ENCODE results near the gene FYB1.
A peak's percentile ranks its signal among the peaks of the same experiment; 100 is the strongest.

The FYB1 gene

DNA sequence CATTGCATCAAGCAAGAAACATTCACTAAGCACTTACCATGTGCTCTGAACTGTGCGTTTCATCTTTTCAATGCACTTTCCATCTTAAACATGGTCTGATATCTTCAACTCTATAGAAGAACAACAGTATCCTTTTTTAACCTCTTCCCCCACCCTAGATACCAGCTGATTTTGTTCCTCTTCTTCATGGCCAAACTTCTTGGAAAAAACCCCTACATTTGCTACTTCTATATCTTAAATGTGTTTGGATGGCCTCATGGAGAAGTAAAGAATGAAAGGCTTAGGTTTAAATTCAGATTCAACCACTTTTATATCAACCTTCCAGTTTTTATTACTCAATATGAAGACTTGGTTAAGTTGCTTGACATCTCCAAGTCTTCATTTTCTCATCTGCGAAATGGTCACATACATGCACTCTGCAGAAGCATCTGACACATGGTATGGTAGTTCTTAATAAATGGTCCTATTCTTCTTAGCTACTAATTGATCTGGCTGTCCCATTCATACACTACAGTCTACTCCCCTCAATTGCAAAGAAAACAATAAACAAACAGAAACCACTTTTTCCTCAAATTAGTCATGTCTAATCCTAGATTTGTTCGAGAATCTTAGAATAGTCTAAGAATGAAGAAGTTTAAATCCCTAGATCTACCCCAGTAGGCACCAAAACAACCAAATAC lies 59.4 kb downstream of the FYB1 start:
- DNase-seq (ENCODE audit: low read depth, low spot score), result no peak

GRCh38 chr5:39158786-39159185 lies 60.6 kb downstream of the FYB1 start:
- DNase-seq (ENCODE audit: low read depth, low spot score), result no peak

GRCh38 chr5:39158127-39158593 lies 61.2 kb downstream of the FYB1 start:
- no peak for DNase-seq (ENCODE audit: low read depth, low spot score)

- DNase-seq (ENCODE audit: low read depth, low spot score), result no peak
These were observed 61.7 kb downstream of the FYB1 start for GRCh38 chr5:39157701-39158100.

DNA sequence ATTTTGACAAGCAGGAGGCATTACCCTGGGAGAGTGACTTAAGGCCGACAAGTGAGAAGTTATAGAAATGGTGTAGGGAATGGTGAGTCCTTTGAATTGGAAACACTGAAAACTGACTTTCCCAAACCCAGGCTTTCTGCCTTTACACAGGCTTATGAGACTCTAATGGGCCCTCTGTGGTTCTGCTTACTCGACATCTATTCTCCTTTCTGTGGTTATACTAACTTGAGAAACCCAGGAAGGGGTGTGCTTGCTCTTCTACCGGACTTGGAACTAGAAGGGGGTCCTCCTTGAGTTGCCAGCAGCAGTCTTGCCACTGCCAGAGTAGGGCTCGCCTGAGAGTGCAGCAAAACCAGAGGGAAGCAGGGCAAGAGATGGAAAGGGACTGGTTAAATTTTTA lies 63.3 kb downstream of the FYB1 start:
- no peak for DNase-seq (ENCODE audit: low read depth, low spot score)

- DNase-seq (ENCODE audit: low read depth, low spot score), result no peak
These were observed 67.6 kb downstream of the FYB1 start for GRCh38 chr5:39151745-39152144.

DNA sequence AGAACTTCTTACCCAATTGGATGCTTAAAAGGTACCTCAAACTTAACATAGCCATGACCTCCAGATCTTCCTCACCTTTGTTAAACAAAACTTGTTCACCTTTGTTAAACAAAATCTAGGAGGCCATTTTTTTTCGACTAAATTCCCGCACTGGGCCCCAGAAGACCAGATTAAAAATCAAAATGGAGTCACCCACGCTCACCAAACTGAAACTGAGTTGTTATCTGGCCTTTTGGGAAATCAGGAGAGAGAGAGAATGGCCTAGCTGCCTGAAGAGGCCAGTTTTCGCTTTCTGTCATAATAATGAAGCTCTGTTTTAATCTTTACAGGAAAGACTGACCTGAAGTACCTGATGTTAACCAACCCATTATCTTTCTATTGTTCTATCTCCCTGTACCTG lies 69.4 kb downstream of the FYB1 start:
- DNase-seq (ENCODE audit: low read depth, low spot score), result no peak

- DNase-seq (ENCODE audit: low read depth, low spot score), result peak; percentile 5
These were observed 70.3 kb downstream of the FYB1 start for GRCh38 chr5:39148983-39149534.

DNA sequence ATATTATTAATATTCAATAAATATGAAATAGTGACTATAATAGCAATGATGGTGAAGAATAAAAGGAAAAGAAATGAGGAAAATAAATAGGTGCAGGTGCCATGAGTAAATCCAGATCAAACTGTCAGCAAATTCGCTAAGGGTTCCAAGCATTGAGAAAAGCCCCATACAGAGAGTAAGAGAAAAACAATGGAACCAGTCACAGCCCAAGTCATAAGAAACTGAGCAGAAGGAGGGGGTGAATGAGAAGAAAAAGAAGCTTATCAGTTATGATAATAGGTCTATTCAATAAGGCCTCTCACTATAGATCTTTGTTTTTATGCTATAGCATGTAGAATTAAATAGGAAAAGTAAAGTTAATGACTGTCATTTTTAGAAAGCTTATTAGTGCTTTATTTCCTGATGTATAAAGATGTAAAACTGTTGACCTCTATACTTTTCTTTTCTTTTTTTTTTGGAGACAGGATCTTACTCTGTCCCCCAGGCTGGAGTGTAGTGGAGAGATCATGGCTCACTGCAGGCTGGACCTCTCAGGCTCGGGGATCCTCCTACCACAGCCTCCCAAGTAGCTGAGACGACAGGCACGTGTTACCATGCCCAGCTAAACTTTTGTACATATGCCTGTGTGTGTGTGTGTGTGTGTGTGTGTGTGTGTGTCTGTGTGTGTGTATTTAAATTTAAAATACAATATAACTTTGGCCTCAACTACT lies 72.4 kb downstream of the FYB1 start:
- DNase-seq (ENCODE audit: low read depth, low spot score), result no peak

- no peak for DNase-seq (ENCODE audit: low read depth, low spot score)
These were observed 76.1 kb downstream of the FYB1 start for GRCh38 chr5:39143151-39143860.

DNA sequence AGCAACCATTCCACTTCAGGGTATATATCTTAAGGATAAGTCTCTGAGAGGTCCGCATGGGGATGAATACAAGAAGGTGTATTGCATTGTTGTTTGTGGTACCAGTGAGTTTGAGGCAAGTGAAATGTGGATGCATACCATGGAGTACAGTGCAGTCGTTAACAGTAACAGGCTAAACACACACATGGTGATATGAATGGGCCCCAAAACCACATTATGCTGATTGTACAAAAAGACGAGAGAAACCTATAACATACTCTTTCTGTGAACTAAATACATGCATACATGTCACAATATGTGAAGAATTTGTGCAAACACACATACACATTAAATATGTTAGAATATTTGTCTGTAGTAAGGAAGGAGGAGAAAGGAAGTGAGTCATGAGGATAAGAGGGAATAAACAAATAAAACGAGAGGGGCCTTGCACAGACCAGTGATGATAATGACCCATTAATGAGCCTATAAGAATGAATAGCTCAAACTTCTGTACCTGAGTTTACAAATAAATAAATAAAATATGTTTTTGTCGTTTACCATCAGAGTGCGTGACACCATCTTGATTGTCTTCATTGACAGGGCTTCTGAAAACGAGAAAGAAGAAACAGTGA lies 78.7 kb downstream of the FYB1 start:
- DNase-seq (ENCODE audit: low read depth, low spot score), result no peak

GRCh38 chr5:39138892-39139291 lies 80.5 kb downstream of the FYB1 start:
- DNase-seq (ENCODE audit: low read depth, low spot score), result peak; percentile 5

DNA sequence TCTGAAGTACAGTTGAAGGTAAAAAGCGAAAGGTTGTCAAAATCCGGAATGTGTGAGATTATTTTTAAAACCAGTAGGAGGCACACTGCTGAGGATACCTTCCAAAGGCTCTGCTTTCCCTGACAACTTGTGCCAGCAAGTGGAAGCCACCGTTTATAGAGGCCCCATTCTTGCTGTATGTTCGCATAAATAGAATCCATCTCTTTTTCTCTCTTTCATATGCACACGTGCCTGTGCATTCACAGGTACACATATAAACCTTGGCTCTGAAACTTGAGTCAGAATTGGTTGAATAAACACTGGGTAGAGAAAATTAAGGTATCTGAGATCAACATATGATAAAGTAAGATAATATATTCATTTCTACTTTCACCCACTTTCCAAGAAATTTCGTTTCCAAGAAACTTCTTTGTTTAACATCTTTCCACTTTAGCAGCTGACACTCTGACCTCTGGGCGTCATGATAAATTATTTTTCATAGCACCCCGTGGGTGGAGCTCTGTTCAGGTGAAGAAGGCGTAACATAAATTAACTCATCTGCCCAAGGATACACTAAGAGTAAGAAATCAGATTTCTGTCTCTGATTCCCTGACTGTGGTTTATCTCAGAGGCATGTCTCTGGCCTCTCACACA lies 81.4 kb downstream of the FYB1 start:
- no peak for DNase-seq (ENCODE audit: low read depth, low spot score)

- DNase-seq (ENCODE audit: low read depth, low spot score), result no peak
These were observed 82.0 kb downstream of the FYB1 start for GRCh38 chr5:39137391-39137790.

DNA sequence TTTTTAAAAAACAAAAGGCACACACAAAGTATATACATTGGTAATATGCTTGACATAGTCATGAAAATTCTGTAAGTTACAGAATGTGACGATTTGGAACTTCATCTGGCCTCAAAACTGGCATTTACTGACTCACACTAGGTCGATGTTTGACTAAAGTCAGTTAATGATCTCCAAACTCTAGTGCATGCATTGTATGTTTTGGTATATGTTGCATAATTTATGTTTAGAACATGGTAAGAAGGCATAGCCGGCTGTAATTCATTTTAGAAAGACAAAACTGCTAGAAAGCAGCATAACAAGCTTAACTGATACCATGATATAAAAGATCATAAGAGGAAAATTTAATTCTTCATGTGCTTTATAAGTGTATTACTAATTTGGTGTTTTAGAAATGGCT lies 86.6 kb downstream of the FYB1 start:
- DNase-seq (ENCODE audit: low read depth, low spot score), result no peak

- DNase-seq (ENCODE audit: low read depth, low spot score), result no peak
These were observed 87.3 kb downstream of the FYB1 start for GRCh38 chr5:39132128-39132447.

GRCh38 chr5:39131210-39132127 lies 87.9 kb downstream of the FYB1 start:
- DNase-seq (ENCODE audit: low read depth, low spot score), result no peak

- DNase-seq (ENCODE audit: low read depth, low spot score), result no peak
These were observed 88.6 kb downstream of the FYB1 start for GRCh38 chr5:39130716-39131115.

GRCh38 chr5:39121922-39122321 lies 97.4 kb downstream of the FYB1 start:
- no peak for DNase-seq (ENCODE audit: low read depth, low spot score)

DNA sequence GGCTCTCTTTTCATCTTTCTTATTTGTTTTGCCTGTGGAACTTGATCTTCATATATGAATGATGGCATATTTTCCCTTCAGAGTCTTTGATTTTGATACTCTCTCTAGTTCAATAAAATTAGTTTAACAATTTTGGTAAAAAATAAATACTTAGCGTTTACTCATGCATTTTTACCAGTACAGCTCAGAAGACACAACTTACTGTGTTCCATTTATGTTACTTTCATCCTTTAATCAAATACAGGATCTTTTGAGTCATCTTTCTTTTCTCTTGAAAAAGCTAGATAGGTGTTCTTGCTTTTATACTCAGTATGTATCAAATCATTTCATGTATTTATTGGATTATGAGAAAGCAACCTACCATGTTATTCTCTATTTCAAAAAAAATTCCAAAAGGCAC lies 98.0 kb downstream of the FYB1 start:
- DNase-seq (ENCODE audit: low read depth, low spot score), result no peak

DNA sequence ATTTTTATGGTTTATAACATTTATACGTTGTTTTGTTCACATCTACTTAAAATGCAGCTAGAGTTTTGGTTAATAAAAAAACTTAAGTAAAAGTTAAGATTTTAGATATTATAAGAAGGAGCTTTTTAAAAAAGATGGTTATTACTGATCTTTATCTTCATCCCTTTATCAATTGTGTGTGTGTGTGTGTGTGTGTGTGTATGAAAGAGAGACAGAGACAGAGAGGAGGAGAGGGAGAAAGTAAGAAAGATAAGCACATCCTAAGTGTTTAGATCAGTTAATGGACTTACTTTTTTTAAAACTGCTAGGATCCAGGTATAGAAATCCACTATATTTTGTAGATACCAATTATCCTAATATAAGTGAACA lies 99.3 kb downstream of the FYB1 start:
- no peak for DNase-seq (ENCODE audit: low read depth, low spot score)

Measured in astrocyte of the hippocampus (primary cell).